ENCODE measurements around the gene FAM131B. TPM values are rescaled to one million over a fixed set of nuclear protein-coding genes. Genes with fewer than 3 reads are reported as not detected.

FAM131B gene
- total RNA-seq, 1 donor from 2014 or later, result 0.59 TPM

DNA sequence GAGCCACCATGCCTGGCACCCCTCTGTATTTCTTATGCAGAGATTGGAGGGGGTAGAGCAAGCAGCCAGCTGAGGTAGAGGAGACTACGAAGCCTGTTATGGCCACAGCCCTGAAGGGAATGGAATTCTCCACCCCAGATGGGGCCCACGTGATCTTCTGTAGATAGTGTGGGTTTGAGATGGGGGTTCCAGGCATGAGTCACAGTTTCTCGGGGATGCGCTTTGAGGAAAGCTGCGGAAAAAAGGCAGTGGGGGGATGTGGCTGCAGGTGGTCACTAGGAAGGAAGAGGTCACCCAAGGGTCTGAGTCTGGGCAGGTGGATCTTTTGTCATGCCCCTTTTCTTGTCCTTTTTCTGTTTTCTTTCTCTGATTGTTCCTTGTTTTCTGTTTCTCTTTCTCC, 11.5 kb downstream of the FAM131B start:
- intact Hi-C loops (cut with DNase I), result no loop called here
- ATAC-seq (ENCODE audit: poor library complexity) (no peak), DNase-seq (no peak)

DNA sequence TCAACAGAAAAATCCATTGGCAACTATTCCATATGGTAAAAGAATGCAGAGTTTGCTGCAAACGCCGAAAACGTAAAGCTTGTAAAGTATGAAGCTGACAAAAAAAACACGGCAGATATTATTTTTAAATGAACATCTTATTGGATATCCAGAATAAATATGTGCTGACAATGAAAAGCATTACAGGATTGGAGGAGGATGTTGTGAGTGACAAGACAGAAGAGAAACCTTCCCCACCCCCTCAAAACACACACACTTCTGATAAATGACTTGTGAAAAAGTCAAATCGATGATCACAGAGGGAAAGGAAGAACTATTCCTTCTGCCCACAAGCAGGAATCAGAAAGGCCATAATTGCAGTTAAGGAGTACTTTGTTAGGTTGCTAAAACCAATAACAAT, 14.6 kb downstream of the FAM131B start:
- no peak for ATAC-seq (ENCODE audit: poor library complexity)
- DNase-seq, result no peak
- intact Hi-C loops (cut with DNase I), result no loop called here

DNA sequence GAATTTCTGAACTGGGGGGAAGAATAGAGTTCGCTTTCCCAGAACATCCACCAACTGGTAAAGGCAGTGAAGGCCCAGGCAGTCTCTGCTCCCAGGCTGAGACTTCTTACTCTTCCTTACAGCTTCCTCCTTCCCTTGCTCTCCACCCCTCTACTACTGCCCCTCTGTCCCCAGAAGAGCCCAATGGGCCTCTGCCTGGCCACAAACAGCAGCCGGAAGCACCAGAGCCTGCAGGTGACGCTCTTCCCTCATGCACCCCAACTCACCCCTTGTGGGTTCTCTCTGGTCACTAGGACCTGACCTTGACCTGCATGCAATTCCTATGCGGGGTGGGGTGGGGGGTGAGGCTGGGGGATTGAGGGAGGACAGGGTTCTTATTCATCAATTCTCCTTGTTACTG, 16.5 kb downstream of the FAM131B start:
- DNase-seq, result no peak
- intact Hi-C loops (cut with DNase I), result no loop called here
- no peak for ATAC-seq (ENCODE audit: poor library complexity)

DNA sequence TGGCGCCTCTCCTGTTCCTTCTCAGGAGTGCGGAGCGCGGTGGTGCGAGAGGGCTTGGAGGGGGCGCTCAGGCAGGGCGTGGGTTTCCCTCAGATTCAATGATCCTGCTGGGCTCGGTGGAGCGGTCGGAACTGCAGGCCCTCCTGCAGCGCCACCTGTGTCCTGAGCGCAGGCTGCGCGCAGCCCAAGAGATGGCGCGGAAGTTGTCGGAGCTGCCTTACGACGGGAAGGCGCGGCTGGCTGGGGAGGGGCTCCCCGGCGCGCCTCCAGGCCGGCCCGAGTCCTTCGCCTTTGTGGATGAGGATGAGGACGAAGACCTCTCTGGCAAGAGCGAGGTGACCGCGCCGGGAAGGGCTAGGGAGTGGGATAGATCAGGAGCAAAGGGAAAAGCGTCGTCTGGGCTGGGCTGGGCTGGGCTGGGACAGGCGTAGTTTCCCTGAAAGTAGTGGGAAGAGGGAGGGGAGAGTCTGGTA, 17.0 kb downstream of the FAM131B start:
- peak; percentile 72 for ATAC-seq (ENCODE audit: poor library complexity)
- DNase-seq, result peak; percentile 66
- intact Hi-C loops (cut with DNase I), result no loop called here

DNA sequence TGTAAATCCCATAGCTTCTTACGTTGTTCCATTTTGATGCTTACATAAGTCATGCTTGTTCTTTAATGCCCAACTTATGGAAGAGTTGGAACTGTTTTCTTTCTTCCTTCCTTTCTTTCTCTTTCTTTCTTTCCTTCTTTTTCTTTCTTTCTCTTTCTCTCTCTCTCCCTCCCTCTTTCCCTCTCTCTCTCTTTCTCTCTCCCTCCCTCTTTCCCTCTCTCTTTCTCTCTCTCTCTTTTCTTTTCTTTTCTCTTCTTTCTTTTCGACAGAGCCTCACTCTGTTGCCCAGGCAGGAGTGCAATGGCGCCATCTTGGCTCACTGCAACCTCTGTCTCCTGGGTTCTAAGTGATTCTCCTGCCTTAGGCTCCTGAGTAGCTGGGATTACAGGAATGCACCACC, 18.9 kb downstream of the FAM131B start:
- ATAC-seq (ENCODE audit: poor library complexity), result no peak
- intact Hi-C loops (cut with DNase I), result no loop called here

DNA sequence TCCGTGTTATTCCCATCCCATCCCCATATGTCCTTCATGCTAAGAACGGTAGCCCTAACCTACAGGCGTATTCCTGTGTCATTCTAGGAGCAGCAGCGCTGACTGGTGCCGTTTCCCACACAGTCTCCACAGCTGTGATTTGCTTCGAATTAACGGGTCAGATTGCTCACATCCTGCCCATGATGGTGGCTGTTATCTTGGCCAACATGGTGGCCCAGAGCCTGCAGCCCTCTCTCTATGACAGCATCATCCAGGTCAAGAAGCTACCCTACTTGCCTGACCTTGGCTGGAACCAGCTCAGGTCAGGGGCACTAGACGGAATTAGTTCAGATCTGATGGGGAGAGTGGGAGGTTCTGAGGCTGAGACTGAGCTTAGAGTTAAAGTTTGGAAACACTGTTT, 20.7 kb downstream of the FAM131B start:
- ATAC-seq (ENCODE audit: poor library complexity) (no peak), DNase-seq (no peak)
- intact Hi-C loops (cut with DNase I), result no loop called here

More for the DNA sequence above, 18.9 kb downstream of the FAM131B start:
- no peak for DNase-seq

DNA sequence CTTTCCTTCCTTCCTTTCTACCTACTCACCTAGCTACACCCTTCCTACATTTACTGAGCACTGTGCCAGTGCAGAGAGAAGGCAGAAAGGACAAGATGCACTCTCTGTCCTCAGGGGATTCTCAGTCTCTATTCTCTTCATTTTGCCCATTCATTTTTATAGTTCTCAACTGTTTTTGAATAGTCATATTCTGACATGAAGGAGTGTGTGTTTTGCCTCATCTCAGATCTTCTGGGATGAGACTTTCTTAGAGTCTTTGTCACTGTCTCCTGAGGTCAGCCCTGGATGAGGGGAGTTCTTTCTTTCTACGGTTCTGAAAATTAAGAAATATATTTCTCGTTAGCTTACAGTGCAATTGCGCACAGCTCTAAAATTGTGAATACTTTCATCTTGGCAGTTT, 25.3 kb downstream of the FAM131B start:
- ATAC-seq (ENCODE audit: poor library complexity) (no peak), DNase-seq (no peak)
- intact Hi-C loops (cut with DNase I), result no loop called here

DNA sequence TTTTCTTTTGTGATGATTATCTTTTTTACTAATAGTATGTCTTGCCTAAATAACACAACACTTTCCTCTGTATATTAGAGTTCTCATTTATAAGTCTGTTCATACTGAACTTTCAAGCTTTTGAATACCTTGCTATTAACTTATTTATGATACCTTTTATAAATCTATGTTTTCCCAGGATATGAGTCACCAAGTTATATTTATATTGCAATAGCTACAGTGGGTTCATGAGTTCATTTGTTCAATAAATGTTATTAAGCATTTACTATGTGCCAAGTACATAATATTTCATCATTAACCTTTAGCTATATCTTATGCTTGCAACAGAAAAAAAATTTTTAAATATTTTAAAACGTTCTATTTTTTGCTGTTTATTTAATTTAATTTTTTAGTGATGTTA, 28.3 kb downstream of the FAM131B start:
- no peak for DNase-seq
- no peak for ATAC-seq (ENCODE audit: poor library complexity)
- intact Hi-C loops (cut with DNase I), result no loop called here

DNA sequence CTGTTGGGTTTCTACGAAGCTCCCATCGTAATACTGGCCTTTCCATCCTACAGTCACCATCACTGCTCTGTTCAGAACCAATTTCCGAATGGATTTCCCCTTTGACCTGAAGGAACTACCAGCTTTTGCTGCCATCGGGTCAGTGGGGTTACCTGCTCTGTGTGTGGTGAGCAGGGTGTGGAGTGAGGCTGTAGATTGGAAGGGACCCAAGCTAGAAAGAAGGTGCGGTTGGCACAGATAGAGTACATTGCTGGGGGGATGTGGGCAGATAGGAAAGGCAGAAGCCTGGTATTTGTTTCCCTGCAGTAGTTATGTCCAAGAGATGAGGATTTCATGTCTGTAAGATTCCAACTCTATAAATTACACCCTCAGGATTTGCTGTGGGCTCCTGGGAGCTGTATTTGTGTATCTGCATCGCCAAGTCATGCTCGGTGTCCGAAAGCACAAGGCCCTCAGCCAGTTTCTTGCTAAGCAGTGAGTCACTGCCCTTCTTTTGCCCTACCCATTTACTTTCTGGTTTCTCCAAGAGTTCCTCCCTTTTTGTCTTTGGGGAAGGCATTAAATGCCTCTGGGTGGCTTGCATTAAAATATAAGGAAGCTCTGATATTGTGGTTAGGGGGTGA, 31.2 kb downstream of the FAM131B start:
- ATAC-seq (ENCODE audit: poor library complexity), result no peak
- intact Hi-C loops (cut with DNase I), result no loop called here
- no peak for DNase-seq

DNA sequence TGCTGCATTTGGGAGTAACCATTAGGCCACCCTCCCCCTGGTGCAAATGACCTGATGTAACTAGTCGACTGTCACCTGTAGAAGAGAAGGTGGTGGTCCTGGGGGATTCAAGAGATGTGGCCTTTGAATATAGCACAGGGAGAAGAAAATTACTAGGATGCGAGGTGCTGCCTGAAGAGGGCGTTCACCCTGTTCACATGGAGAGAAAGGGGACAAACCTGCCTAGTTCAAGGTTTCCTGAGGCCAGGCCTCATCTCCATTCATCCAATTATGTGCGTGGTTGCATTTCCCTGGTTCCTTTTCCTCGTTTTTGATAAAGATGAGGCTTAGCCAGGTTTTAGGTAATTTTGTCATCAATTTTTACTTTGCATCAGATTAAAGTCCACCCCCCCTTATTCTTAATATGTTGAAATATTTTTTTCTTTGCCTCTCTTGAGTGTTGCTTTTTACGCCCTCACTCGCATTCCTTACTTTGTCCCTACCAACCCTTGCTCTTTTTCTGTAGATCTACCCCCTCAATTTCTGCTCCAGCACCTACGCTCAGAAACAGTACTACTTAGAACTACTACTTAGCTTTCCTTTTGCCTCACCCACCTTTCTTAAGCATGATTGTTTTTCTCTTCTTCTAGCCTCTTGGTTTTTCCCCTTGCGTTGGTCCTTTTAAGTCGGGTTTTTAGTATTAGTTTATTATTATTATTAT, 32.9 kb downstream of the FAM131B start:
- intact Hi-C loops (cut with DNase I), result loop anchor here (10.0 kb wide), 1 partner anchor 85 kb away; no protein-coding TSS in a partner anchor
- DNase-seq (no peak), ATAC-seq (ENCODE audit: poor library complexity) (no peak)

DNA sequence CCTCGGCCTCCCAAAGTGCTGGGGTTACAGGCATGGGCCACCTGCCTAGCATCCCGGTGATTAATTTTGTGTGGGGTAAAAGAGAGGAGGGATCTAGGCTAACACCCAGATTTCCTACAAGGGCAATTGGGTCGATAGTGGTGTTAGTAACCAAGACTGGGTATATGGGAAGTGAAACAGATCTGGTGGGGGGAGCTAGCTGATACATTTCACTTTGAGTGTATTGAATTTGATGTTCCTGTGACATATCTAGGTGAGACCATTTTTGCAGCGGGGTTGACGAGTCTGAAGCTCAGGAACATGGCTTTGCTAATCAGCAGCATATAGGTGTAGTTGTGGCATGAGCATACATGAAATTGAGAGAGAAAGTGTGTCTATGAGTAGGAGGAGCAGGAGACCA, 34.6 kb downstream of the FAM131B start:
- intact Hi-C loops (cut with DNase I), result loop anchor here (10.0 kb wide), 1 partner anchor 87 kb away; no protein-coding TSS in a partner anchor

DNA sequence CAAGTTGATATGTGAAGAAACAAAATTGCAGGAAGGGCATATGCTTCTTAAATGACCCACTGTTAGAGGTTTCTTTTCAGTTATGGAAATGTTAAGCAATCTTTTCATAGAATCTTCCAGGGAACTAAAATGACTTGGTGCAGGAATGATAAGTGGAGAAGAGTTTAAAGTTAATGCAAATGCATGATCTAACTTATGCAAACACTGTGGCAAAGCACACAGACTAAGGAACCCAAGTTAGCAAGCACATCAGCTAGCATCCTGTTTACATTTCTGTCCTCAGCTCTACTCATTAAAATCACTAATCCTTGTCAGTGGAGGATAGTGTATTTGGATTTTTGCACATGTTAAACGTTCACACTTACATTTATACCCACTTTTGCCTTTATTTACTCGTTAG, 37.3 kb downstream of the FAM131B start:
- ATAC-seq (ENCODE audit: poor library complexity) (no peak), DNase-seq (no peak)
- intact Hi-C loops (cut with DNase I), result loop anchor here (10.0 kb wide), 1 partner anchor 90 kb away; no protein-coding TSS in a partner anchor

More for the DNA sequence above, 34.6 kb downstream of the FAM131B start:
- DNase-seq, result no peak
- ATAC-seq (ENCODE audit: poor library complexity), result no peak

DNA sequence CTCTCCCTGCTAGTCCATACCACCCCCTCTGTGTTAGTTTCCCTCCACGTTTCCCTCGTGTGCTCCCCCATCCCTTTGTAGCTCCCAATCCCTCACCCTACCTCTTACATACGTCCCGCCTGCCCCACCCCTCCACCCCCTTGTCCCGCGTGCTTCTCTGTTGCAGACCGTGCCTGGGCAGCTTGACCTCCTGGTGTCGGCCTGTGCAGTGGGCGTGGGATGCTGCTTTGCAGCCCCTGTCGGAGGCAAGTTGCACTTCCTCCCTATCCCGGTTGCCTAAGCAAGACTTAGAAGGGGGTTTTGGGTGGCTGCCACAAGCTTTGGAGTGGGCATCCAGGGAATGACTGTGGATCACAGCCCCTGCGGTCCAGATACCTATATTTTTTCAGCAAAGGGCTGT, 38.9 kb downstream of the FAM131B start:
- intact Hi-C loops (cut with DNase I), result loop anchor here (10.0 kb wide), 1 partner anchor 91 kb away; no protein-coding TSS in a partner anchor
- DNase-seq, result no peak
- ATAC-seq (ENCODE audit: poor library complexity), result no peak

DNA sequence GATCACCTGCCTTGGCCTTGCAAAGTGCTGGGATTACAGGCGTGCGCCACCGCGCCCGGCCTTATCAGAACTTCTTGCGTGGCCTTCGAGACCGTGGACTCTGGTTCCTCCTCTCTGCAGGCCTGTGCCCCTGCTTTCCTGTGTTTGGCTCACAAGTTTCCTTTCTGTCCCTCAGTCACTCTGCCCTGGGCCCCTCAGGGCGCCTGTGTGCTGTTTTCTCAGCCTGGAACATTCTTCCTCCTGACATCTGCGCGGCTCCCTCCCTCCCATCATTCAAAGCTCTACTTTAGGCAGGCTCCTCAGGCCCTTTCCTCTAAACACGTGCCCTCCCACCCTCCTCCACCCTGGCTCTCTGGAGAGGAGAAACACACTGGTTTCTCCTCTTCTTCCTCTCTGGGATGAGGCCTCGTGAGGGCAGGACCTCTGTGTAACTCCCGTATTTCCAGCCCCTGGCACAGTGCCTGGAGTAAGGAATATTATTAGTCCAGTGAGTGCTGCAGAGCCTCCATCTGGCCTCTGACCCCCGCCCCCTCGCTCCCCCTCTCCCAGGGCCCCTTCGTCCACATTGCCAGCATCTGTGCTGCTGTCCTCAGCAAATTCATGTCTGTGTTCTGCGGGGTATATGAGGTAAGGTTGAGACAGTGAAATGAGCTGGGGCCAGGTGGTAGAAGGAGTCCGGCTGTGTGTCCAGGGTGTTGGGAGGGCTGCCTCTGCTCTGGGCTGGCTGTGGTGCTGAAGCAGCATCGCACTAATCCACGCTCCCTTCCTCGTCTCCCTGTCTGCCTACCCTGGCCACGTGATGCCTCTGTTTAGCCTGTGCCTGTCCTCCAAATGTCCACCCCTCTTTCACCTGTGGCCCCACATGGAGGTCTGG, 39.5 kb downstream of the FAM131B start:
- intact Hi-C loops (cut with DNase I), result loop anchor here (10.0 kb wide), 1 partner anchor 92 kb away; no protein-coding TSS in a partner anchor
- peak; percentile 54 for DNase-seq
- peak; percentile 63 for ATAC-seq (ENCODE audit: poor library complexity)

DNA sequence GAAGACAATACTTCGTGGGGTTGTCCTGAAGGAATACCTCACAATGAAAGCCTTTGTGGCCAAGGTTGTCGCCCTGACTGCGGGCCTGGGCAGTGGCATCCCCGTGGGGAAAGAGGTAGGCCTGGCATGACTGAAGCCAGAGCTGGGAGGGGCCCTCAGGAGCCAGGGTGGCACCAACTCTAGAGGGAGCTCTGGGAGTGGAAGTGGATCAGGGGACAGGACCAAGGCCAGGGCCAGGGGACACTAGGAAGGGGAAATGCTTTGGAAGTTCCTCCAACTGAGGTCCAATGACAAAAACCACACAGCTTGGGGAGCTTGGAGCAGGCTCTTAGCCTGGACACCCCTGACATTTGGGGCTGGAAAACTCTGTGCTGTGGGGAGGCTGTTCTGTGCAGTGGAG, 40.8 kb downstream of the FAM131B start:
- intact Hi-C loops (cut with DNase I), result loop anchor here (10.0 kb wide), 1 partner anchor 93 kb away; no protein-coding TSS in a partner anchor
- peak; percentile 47 for DNase-seq
- peak; percentile 38 for ATAC-seq (ENCODE audit: poor library complexity)

DNA sequence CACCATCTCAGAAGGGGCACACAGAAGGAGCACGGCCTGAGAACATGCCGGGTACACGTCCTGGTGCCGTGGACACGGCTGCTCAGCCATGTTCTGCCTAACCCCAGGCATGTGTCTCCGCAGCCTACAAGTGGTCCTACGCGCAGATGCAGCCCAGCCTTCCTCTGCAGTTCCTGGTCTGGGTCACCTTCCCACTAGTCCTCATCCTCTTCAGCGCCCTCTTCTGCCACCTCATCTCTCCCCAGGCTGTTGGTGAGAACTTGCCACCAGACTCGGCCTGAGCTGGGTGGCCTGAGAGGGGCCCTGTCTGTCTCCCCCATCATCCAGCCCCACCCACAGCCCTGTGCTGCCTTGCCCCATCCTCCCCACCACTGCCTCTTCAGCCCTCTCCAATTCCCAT, 41.3 kb downstream of the FAM131B start:
- intact Hi-C loops (cut with DNase I), result loop anchor here (10.0 kb wide), 1 partner anchor 94 kb away; no protein-coding TSS in a partner anchor
- DNase-seq, result no peak
- no peak for ATAC-seq (ENCODE audit: poor library complexity)

DNA sequence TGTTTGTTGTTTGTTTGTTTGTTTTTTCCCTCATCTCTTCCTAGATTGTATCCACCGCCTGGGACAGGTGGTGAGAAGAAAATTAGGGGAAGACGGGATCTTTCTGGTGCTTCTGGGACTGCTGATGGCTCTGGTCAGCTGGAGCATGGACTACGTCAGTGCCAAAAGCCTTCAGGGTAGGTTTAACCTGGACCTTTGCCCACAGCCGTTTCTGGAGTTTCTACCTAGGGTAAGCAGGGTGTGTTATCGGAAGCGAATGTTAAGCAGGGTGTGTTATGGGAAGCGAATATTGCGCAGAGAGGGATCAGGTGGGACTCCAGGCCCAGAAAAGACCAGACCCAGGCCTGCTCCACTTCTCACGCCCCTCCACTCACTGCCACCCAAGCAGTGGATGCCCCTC, 41.9 kb downstream of the FAM131B start:
- ATAC-seq (ENCODE audit: poor library complexity), result no peak
- DNase-seq, result no peak
- intact Hi-C loops (cut with DNase I), result loop anchor here (10.0 kb wide), 1 partner anchor 94 kb away; no protein-coding TSS in a partner anchor

DNA sequence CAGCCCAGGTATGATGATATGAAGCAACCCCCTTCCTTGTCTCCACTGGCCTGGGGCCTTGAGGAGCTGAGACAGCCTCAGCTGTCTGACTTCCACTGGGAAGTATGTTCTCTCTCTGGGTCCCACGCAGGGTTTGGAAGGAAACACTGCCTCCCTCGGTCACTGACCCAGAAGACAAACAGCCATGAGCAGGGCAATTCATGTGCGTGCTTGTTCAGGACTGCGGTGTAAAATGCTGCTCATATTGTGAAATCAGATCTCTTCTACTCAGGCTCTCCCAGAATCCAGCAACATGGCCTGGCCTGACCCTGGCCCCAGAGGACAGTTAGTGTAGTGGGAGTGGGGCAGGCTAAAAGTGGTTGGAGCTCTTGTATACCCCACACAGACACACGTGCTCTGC, 43.9 kb downstream of the FAM131B start:
- peak; percentile 58 for DNase-seq
- ATAC-seq (ENCODE audit: poor library complexity), result peak; percentile 65
- intact Hi-C loops (cut with DNase I), result no loop called here

DNA sequence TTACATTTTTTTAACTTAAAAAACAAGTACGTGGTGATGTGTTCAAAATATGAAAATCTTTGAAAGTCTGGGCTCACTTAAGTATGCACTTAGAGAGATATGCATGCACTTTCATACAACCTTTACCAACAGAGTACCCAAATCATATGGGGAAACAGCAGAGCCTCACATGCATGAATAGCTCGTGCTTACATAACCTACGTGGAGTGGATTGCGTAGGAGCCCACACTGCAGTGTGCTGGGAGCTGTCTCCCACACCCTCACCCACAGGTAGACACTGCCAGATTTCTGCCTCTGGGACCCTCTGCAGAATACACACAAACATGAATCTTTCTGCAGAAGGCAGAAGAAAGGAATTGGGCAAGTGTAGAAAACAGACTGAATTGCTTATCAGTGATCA, 46.0 kb downstream of the FAM131B start:
- intact Hi-C loops (cut with DNase I), result no loop called here
- DNase-seq (no peak), ATAC-seq (ENCODE audit: poor library complexity) (no peak)
